Measurements from ENCODE around the gene TTC7B. TPM values are rescaled to one million over a fixed set of nuclear protein-coding genes. Genes with fewer than 3 reads are reported as not detected.

The TTC7B gene
- total RNA-seq, 1 donor from 2014 or later: 20.6 TPM

DNA sequence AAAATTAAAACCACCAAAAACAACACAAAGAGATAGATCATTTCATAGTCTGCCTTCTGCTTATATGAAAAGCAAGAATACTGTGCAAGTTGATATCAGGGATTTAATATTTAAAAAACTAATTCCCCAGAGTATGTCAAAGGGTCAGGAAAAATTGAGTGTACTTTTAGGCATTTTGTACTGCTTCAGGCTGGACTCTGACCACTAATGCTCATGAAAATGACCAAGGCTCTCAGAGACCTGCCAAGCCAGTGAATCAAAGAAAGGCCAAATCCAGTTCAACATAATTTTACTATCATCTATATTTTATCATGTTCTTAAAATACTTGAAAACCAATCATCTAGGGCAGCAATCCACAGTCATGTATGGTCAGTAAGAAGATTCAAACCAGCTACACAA lies 66.0 kb downstream of the TTC7B start:
- Histone ChIP-seq H3K79me2 (ENCODE audit: low read depth) (no peaks in the 10 kb centered on the region), H3K36me3 (no peaks in the 10 kb centered on the region), H2AFZ (replicated peaks) (no peak overlapping the region), H3K9ac (no peak overlapping the region), H3K4me1 (no peaks in the 10 kb centered on the region), H3K4me3 (no peak overlapping the region), H3K27ac (no peak overlapping the region), H3K27me3 (no peaks in the 10 kb centered on the region), H3F3A (ENCODE audit: low read depth) (no peaks in the 10 kb centered on the region), H3K4me2 (no peak overlapping the region), H3K9me3 (ENCODE audit: low read depth) (no peaks in the 10 kb centered on the region), H4K20me1 (ENCODE audit: low read depth) (no peaks in the 10 kb centered on the region)
- H3K27me3 Mint-ChIP-seq (ENCODE audit: insufficient read depth, low read depth): no peaks in the 10 kb centered on the region
- no peak for DNase-seq (ENCODE audit: low spot score)
- H3K4me1 Mint-ChIP-seq: no peaks in the 10 kb centered on the region
- H3K9me3 Mint-ChIP-seq: peaks cover 24% of the 10 kb centered on the region
- no peak overlapping the region for H3K27ac Mint-ChIP-seq
- peaks cover 11% of the 10 kb centered on the region for H3K36me3 Mint-ChIP-seq
- no peak overlapping the region for H3K4me3 Mint-ChIP-seq
- TF ChIP-seq EZH2 (IDR thresholded peaks at IDR 0.05) (no peak), EZH2phosphoT487 (IDR thresholded peaks at IDR 0.05) (no peak)
- TF ChIP-seq, protein P1, sequence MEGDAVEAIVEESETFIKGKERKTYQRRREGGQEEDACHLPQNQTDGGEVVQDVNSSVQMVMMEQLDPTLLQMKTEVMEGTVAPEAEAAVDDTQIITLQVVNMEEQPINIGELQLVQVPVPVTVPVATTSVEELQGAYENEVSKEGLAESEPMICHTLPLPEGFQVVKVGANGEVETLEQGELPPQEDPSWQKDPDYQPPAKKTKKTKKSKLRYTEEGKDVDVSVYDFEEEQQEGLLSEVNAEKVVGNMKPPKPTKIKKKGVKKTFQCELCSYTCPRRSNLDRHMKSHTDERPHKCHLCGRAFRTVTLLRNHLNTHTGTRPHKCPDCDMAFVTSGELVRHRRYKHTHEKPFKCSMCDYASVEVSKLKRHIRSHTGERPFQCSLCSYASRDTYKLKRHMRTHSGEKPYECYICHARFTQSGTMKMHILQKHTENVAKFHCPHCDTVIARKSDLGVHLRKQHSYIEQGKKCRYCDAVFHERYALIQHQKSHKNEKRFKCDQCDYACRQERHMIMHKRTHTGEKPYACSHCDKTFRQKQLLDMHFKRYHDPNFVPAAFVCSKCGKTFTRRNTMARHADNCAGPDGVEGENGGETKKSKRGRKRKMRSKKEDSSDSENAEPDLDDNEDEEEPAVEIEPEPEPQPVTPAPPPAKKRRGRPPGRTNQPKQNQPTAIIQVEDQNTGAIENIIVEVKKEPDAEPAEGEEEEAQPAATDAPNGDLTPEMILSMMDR (IDR thresholded peaks at IDR 0.05): no peak

DNA sequence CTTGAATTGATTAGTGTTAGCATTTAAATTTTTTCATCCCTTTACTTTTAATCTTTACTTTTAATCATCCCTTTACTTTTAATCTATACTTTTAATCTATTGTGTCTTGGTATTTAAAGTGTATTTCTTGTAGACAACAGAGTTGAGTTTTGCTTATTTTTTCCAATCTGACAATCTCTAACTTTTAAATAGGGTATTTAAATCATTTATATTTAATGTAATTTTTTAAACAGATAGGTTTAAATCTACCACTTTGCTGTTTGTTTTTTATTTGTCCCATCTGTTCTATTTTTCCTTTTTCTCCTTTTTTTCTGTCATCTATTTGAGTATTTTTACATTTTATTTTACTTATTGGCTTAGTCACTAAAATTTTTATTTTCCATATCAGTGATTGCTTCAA lies 68.3 kb downstream of the TTC7B start:
- Histone ChIP-seq H3K27ac (no peak overlapping the region), H3K4me3 (no peak overlapping the region), H3K9ac (no peak overlapping the region), H4K20me1 (ENCODE audit: low read depth) (no peaks in the 10 kb centered on the region), H3K4me1 (no peaks in the 10 kb centered on the region), H3K4me2 (no peak overlapping the region), H2AFZ (replicated peaks) (no peak overlapping the region), H3K27me3 (no peaks in the 10 kb centered on the region), H3K79me2 (ENCODE audit: low read depth) (no peaks in the 10 kb centered on the region), H3K9me3 (ENCODE audit: low read depth) (no peaks in the 10 kb centered on the region), H3K36me3 (no peaks in the 10 kb centered on the region), H3F3A (ENCODE audit: low read depth) (no peaks in the 10 kb centered on the region)
- Mint-ChIP-seq H3K9me3 (peaks cover 24% of the 10 kb centered on the region), H3K4me3 (no peak overlapping the region), H3K36me3 (peaks cover 17% of the 10 kb centered on the region), H3K4me1 (no peaks in the 10 kb centered on the region), H3K27ac (no peak overlapping the region), H3K27me3 (ENCODE audit: insufficient read depth, low read depth) (no peaks in the 10 kb centered on the region)
- TF ChIP-seq EZH2 (IDR thresholded peaks at IDR 0.05) (no peak), EZH2phosphoT487 (IDR thresholded peaks at IDR 0.05) (no peak)
- TF ChIP-seq, protein P1 (IDR thresholded peaks at IDR 0.05): no peak
- DNase-seq (ENCODE audit: low spot score): no peak

DNA sequence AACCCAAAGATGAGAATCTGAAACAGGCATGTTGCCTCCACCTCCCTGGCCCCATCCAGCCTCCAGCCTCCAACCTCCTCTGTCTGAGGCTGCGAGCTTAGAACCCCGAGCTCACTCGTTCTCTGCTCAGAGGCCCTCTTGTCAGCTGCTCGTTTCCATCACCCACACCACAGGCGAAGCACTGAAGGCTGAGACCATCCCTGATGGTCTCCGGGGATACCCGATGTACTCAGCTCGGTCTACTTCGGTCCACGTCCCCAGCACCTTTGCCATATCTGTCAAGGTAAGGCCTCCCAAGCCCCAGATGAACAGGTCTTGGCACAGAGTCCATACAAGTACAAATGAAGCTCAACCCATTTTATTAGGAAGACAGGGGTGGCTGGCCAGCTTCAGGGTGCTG lies 72.4 kb downstream of the TTC7B start:
- Histone ChIP-seq H3K27me3 (no peaks in the 10 kb centered on the region), H3F3A (ENCODE audit: low read depth) (no peaks in the 10 kb centered on the region), H3K4me1 (no peaks in the 10 kb centered on the region), H3K4me3 (no peak overlapping the region), H3K9ac (no peak overlapping the region), H3K9me3 (ENCODE audit: low read depth) (no peaks in the 10 kb centered on the region), H4K20me1 (ENCODE audit: low read depth) (no peaks in the 10 kb centered on the region), H3K79me2 (ENCODE audit: low read depth) (no peaks in the 10 kb centered on the region), H3K27ac (no peak overlapping the region), H3K4me2 (no peak overlapping the region), H3K36me3 (no peaks in the 10 kb centered on the region), H2AFZ (replicated peaks) (no peak overlapping the region)
- DNase-seq (ENCODE audit: low spot score): no peak
- Mint-ChIP-seq H3K9me3 (peaks cover 12% of the 10 kb centered on the region), H3K36me3 (peaks cover 10% of the 10 kb centered on the region), H3K4me3 (no peak overlapping the region), H3K27ac (no peak overlapping the region), H3K27me3 (ENCODE audit: insufficient read depth, low read depth) (no peaks in the 10 kb centered on the region), H3K4me1 (peaks cover 8% of the 10 kb centered on the region)
- TF ChIP-seq EZH2phosphoT487 (IDR thresholded peaks at IDR 0.05) (no peak), EZH2 (IDR thresholded peaks at IDR 0.05) (no peak)
- TF ChIP-seq, protein P1 (IDR thresholded peaks at IDR 0.05): no peak

Data from neural progenitor cell (in vitro differentiated cells).